HUES6 (cell line): ENCODE results near the gene PPM1F.

Experiments
- H3K27ac ChIP-seq: 2 replicates; pipeline ENCODE4 v1.7.0; 2013; ENCODE audit warnings: low read depth, mild to moderate bottlenecking, low read length, inconsistent platforms
- H3K27me3 ChIP-seq: 2 replicates; pipeline ENCODE4 v1.6.1; 2013; ENCODE audit warnings: low read length; ENCODE audit not compliant: control insufficient read depth, insufficient read depth
- H3K36me3 ChIP-seq: 2 replicates; pipeline ENCODE4 v1.6.1; 2013; ENCODE audit warnings: low read length; ENCODE audit not compliant: control insufficient read depth, insufficient read depth
- H3K4me1 ChIP-seq: 2 replicates; pipeline ENCODE4 v1.6.1; 2013; ENCODE audit warnings: low read length; ENCODE audit not compliant: control insufficient read depth, insufficient read depth
- H3K4me3 ChIP-seq: 2 replicates; pipeline ENCODE4 v1.5.1; 2013; ENCODE audit warnings: low read depth, low read length
- H3K9ac ChIP-seq: one replicate; pipeline ENCODE4 v1.6.1; 2013; ENCODE audit warnings: mild to moderate bottlenecking, low read length
- H3K9me3 ChIP-seq: 2 replicates; pipeline ENCODE4 v1.6.1; 2013; ENCODE audit warnings: low read depth, low read length; ENCODE audit not compliant: control insufficient read depth, insufficient read depth

Gene PPM1F, protein sequence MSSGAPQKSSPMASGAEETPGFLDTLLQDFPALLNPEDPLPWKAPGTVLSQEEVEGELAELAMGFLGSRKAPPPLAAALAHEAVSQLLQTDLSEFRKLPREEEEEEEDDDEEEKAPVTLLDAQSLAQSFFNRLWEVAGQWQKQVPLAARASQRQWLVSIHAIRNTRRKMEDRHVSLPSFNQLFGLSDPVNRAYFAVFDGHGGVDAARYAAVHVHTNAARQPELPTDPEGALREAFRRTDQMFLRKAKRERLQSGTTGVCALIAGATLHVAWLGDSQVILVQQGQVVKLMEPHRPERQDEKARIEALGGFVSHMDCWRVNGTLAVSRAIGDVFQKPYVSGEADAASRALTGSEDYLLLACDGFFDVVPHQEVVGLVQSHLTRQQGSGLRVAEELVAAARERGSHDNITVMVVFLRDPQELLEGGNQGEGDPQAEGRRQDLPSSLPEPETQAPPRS

DNA sequence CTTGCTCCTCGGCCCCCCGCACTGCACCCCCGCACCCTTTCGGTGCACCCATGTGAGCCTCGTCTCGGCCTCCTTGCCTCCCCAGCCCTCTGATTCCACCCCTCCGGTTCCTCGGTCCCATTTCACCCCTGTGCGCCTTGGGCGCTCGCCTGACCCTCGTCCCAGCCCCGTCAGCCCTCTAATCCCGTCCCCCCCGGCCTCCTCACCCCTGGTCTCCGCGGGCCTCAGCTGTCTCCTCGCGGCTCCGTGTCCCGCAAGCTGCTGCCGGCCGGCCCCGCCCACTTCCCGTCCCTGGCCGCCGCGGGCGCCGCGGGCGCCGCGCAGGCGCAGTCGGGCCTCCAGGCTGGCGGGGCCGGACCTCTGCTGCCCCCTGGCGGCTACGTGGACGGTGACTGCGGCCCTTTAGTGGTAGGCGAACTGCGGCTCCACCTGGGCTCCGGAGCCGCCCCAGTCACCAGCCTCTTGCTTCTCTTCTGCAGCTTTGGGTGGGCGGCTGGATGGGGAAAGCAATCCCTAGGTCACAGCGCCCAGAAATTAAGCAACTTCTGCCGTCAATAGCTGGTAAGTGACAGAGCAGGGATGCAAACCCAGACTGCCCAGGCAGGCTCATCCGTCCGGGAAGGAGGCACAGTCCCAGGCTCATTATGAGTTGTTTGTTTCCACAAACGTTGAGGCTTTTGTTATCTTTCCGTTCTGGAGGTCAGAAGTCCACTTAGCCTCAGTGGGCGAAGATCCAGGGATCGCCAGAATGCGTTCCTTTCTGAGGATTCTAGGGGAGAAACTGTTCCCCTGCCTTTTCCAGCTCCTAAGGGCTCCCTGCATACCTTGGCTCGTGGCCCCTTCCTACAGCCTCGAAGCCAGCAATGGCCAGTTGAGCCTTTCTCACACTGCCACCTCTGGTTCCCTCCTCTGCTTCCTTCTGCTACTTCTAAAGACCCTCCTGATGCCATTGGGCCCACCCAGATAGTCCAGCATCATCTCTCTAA is at the start of gene PPM1F:
Gene PPM1F (minus strand): TSS at position 263 of the 986 bp plus-strand sequence. CDS start 6,800 bp downstream, outside the sequence.
- Histone ChIP-seq H3K4me3 (peak within 1 kb of the TSS; percentile 75), H3K36me3 (peaks cover 3% of the 10 kb centered on the region; the same call in 1 of the 2 replicates), H3K27me3 (peaks cover 17% of the 10 kb centered on the region), H3K9me3 (peaks cover 4% of the 10 kb centered on the region), H3K4me1 (peaks cover 8% of the 10 kb centered on the region; the same call in 1 of the 2 replicates), H3K9ac (peak within 1 kb of the TSS; percentile 70), H3K27ac (no peak within 1 kb of the TSS)

DNA sequence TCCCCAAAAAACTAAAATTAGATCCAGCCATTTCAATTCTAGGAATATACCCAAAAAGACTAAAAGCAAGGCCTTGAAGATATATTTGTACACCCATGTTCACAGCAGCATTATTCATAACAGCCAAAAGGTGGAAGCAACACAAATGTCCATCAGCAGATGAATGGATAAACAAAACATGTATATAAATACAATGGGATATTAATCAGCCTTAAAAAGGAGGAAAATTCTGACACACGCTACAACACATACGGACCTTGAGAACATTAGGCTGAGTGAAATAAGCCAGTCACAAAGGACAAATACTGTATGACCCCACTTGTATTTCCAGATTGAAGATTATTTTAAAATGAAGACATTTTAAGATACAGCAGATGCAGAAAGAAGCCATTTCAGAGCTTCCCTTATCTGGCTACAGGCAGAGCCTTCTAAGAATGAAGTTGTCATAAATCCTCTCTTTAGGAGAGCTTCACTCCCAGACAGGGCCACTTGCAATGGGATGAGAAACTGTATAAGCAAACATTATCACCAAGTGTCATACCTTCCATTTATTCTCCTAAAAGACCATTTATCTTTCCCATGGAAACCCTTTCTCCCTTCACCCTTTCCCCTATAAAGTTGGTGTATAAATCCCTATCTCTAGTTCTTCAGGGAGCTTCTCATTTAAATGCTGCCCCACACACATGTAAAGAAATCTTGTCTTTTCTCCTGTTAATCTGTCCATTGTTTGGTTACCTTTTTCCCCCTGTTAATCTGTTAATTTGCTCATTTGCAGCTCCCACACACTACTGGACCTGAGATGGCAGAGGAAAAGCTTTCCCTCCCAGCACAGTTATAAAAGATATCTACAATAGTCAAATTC is 49.2 kb upstream of the PPM1F start:
- Histone ChIP-seq H3K36me3 (no peaks in the 10 kb centered on the region), H3K9ac (no peak overlapping the region), H3K9me3 (no peaks in the 10 kb centered on the region), H3K4me1 (no peaks in the 10 kb centered on the region), H3K27ac (no peak overlapping the region), H3K4me3 (no peak overlapping the region), H3K27me3 (peaks cover 96% of the 10 kb centered on the region)

DNA sequence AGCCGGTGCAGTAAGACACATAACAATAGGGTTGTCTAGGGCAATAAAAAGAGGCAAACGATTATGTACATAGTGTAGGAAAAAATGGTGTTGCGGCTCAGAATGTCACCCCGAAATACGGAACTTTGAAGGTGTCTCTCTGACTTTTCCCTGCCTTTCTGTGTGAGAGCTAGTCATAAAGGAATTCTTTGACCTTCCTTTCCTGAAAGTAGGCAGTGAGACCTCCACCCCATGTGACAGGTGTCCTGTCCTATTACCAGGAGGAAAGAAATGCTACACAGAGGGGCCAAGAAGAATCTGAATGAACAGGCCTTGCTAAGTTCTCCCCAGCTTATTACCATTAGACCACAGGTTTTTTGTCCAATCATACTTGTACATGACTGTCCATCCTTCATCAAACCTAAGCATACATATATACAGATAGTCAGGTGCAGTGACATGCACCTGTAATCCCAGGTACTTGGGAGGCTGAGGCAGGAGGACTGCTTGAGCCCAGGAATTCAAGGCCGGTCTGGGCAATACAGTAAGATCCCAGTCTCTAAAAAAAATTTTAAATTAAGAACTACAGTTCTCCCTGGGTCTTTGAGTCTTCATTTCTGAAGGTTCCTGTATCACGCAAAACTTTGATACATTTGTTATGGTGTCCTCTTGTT is 46.1 kb upstream of the PPM1F start:
- Histone ChIP-seq H3K4me3 (no peak overlapping the region), H3K27ac (no peak overlapping the region), H3K27me3 (peaks cover 99% of the 10 kb centered on the region), H3K4me1 (no peaks in the 10 kb centered on the region), H3K9ac (no peak overlapping the region), H3K36me3 (no peaks in the 10 kb centered on the region), H3K9me3 (no peaks in the 10 kb centered on the region)

DNA sequence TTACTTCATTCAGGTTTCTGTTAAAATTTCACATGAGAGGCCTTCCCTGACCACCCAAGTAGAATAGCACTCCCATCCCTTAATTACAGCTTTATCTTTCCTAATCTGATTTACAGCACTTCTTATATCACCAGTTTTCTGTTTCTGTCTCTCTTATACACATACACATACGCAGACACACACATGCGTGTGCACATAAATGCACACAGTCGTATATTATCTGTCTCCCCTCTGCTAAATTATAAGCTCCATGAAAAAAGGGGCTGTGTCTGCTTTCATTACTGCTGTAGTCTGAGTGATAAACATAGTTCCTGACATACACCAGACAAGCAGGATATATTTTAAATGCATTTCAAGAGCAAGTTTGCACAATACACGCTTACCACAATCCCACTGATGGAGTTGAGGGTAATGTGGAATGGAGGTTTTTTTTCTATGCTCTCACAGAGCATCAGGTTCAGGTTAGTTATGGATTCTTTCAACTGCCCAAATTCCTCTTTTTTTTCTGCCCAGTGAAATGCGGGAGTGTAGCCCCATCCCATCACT is 43.6 kb upstream of the PPM1F start:
- Histone ChIP-seq H3K27me3 (peaks cover 99% of the 10 kb centered on the region), H3K36me3 (no peaks in the 10 kb centered on the region)

DNA sequence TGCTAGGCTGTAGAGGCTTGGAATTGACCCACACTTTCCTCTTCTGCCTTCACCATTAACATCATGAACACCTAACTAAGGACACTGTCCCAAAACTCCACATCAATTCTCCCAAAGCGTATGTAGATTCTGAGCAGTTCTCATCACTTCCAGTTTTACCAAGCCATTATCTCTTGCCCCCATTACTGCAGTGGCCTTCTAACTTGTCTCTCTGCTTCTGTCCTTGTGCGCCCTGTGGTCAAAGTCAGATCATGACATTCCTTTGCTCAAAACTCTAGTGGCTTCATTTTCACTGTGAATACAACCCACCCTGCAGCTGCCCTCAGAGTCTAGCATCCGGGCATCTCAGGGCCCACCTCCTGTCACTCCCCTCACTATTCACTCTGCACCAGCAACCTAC is 43.0 kb upstream of the PPM1F start:
- Histone ChIP-seq H3K9ac (no peak overlapping the region), H3K4me1 (no peaks in the 10 kb centered on the region), H3K9me3 (no peaks in the 10 kb centered on the region), H3K36me3 (no peaks in the 10 kb centered on the region), H3K27me3 (peaks cover 99% of the 10 kb centered on the region), H3K27ac (no peak overlapping the region), H3K4me3 (no peak overlapping the region)

More for the DNA sequence above, 43.6 kb upstream of the PPM1F start:
- Histone ChIP-seq H3K27ac (no peak overlapping the region), H3K4me1 (no peaks in the 10 kb centered on the region), H3K9ac (no peak overlapping the region), H3K4me3 (no peak overlapping the region), H3K9me3 (no peaks in the 10 kb centered on the region)

DNA sequence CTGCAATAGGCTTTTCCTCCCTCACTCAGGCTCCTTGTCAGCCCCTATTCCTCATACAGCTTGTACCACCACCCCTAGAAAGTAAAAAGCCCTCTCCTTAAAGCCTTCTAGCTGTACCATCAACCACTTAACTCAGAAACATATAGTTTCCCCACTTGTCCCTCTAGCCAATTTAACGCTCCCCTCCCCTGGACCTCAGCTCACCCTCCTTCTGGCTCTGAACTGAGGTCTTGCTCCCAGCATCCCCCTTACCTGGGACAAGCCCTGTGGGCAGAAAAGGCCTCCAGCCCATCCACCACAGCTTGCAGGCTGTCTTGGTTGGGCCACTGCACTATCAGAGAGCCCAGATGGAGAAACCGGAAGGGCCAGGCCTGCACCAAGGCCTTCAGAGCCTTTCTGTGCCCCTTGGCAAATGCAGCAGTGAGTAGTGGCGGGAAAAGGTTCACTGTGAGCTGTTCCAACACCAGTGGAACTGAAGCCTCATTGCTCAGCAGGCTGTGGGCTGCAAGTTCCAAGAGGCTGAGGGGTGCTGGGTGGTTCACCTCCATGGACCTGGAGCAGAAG is 42.3 kb upstream of the PPM1F start:
- Histone ChIP-seq H3K9ac (no peak overlapping the region), H3K4me1 (no peaks in the 10 kb centered on the region), H3K27me3 (peaks cover 99% of the 10 kb centered on the region), H3K4me3 (no peak overlapping the region), H3K9me3 (no peaks in the 10 kb centered on the region), H3K27ac (no peak overlapping the region), H3K36me3 (no peaks in the 10 kb centered on the region)

DNA sequence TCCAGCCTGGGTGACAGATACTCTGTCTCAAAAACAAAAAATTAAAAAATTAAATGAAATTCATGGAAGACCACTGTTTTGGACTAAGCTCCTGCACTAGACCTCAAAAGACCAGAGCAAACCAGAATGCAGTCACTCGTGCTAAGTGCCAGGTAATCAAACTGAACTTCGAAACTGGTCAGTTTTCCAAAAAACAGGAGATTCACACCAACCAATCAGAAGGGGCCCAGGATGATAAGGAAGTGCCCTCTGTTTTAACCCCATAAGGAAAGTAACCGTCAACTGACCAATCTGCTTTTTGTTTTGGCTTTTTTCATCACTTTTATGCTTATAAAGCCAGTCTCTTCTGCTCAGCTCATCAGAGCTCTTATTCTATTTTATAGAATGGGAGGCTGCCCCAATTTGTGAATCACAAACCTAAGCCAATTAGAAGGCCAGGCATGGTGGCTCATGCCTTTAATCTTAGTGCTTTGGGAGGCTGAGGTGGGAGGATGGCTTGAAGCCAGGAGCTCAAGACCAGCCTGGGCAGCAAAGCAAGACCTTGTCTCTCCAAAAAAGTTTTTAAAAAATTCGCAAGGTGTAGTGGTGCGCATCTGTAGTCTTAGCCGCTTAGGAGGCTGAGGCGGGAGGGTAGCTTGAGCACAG is 40.1 kb upstream of the PPM1F start:
- H3K27me3 ChIP-seq: peaks cover 99% of the 10 kb centered on the region

DNA sequence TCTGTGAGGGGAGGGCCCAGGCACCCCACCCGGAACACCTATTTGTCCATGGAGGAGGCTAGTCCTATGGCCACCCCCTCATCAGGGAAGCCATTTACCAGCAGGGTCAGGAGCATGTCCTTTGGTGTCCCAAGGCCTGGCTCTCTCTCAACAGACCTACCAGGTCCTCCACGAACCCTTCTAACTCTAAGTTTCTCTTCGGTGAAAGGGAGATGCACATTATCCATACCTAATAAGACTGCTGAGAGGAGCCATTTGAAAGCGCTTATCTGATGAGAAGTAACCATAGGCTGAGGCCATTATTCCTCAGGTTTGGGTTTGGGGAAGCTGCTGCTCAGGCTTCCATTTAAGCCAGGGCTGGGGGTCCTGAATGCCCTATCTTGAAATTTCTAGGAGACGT is 39.1 kb upstream of the PPM1F start:
- Histone ChIP-seq H3K36me3 (no peaks in the 10 kb centered on the region), H3K9ac (no peak overlapping the region), H3K9me3 (no peaks in the 10 kb centered on the region), H3K4me1 (no peaks in the 10 kb centered on the region), H3K27ac (no peak overlapping the region), H3K4me3 (no peak overlapping the region), H3K27me3 (peaks cover 100% of the 10 kb centered on the region)

More for the DNA sequence above, 40.1 kb upstream of the PPM1F start:
- Histone ChIP-seq H3K36me3 (no peaks in the 10 kb centered on the region), H3K4me3 (no peak overlapping the region), H3K9me3 (no peaks in the 10 kb centered on the region), H3K27ac (no peak overlapping the region), H3K4me1 (no peaks in the 10 kb centered on the region), H3K9ac (no peak overlapping the region)

DNA sequence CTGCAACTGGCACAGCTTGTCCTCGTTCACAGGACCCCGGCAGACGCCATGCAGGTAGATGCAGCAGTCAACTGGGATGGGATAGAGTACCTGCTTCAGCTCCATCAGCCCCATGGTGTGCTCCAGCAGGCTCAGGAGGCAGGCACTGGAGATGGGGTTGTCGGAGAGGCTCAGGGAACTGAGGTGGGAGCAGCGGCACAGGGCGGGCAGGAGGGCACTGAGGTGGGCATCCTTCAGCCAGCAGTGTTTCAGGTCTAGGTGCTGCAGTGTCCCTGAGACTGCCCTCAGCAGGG is 38.6 kb upstream of the PPM1F start:
- H3K36me3 ChIP-seq: no peaks in the 10 kb centered on the region
- no peak overlapping the region for H3K4me3 ChIP-seq
- H3K27ac ChIP-seq: no peak overlapping the region
- peaks cover 99% of the 10 kb centered on the region for H3K27me3 ChIP-seq
- no peak overlapping the region for H3K9ac ChIP-seq
- H3K9me3 ChIP-seq: no peaks in the 10 kb centered on the region
- no peaks in the 10 kb centered on the region for H3K4me1 ChIP-seq
